GM23338 (cell line): ENCODE results near the gene PSMD8. TPM values are rescaled to one million over a fixed set of nuclear protein-coding genes. Genes with fewer than 3 reads are reported as not detected.

ENCODE experiments used
- ATAC-seq: fragments of 200-7000 bp; cut with Tn5 transposase; 3 replicates; pipeline ENCODE4 v1.9.1; 2020
- DNase-seq: peaks from one replicate; pipeline ENCODE4 v3.0.0-alpha.2; 2015; ENCODE audit warnings: low spot score
- H2AFZ ChIP-seq: fragments of 200-600 bp; sonication (generic); 2 replicates; pipeline ENCODE4 v1.8.0; 2016; ENCODE audit warnings: antibody characterized with exemption, mild to moderate bottlenecking, moderate library complexity
- H3F3A ChIP-seq: fragments of 200-600 bp; sonication (generic); replicated peaks from 2 replicates; pipeline ENCODE4 v1.8.0; 2017; ENCODE audit warnings: antibody characterized with exemption, mixed run types, low read depth
- H3K27ac ChIP-seq: fragments of 200-600 bp; sonication (generic); 2 replicates; pipeline ENCODE4 v1.6.1; 2016; ENCODE audit warnings: low read depth
- H3K27me3 ChIP-seq: fragments of 200-600 bp; sonication (generic); 2 replicates; pipeline ENCODE4 v1.8.0; 2016; ENCODE audit warnings: mild to moderate bottlenecking, mixed run types, moderate library complexity; ENCODE audit not compliant: insufficient read depth
- H3K36me3 ChIP-seq: fragments of 200-600 bp; sonication (generic); 2 replicates; pipeline ENCODE4 v1.8.0; 2016; ENCODE audit warnings: mild to moderate bottlenecking; ENCODE audit not compliant: insufficient read depth
- H3K4me1 ChIP-seq: fragments of 200-600 bp; sonication (generic); 2 replicates; pipeline ENCODE4 v1.8.0; 2016; ENCODE audit warnings: mild to moderate bottlenecking, moderate library complexity; ENCODE audit not compliant: insufficient read depth
- H3K4me2 ChIP-seq: fragments of 200-600 bp; sonication (generic); 2 replicates; pipeline ENCODE4 v1.7.1; 2017; ENCODE audit warnings: mixed run types
- H3K4me3 ChIP-seq: fragments of 200-600 bp; sonication (generic); 2 replicates; pipeline ENCODE4 v1.6.1; 2016; ENCODE audit warnings: mixed run types
- H3K79me2 ChIP-seq: fragments of 200-600 bp; sonication (generic); replicated peaks from 2 replicates; pipeline ENCODE4 v1.8.0; 2017; ENCODE audit warnings: mild to moderate bottlenecking; ENCODE audit not compliant: insufficient read depth
- H3K9me2 ChIP-seq: fragments of 200-600 bp; sonication (generic); 2 replicates; pipeline ENCODE4 v1.8.0; 2017; ENCODE audit not compliant: insufficient read depth
- H4K20me1 ChIP-seq: fragments of 200-600 bp; sonication (generic); replicated peaks from 2 replicates; pipeline ENCODE4 v1.8.0; 2017; ENCODE audit warnings: mild to moderate bottlenecking; ENCODE audit not compliant: insufficient read depth
- H3K27ac Mint-ChIP-seq: 2 replicates; pipeline ENCODE4 v1.8.0; 2020; ENCODE audit warnings: inconsistent platforms, mild to moderate bottlenecking, moderate library complexity, mixed read lengths
- H3K27me3 Mint-ChIP-seq: 3 replicates; pipeline ENCODE4 v1.8.0; 2022; ENCODE audit warnings: low read depth, mild to moderate bottlenecking, moderate library complexity, mixed read lengths, inconsistent platforms; ENCODE audit not compliant: insufficient read depth, poor library complexity
- H3K36me3 Mint-ChIP-seq: 3 replicates; pipeline ENCODE4 v1.8.0; 2021; ENCODE audit warnings: low read depth, mild to moderate bottlenecking, inconsistent platforms, moderate library complexity, mixed read lengths
- H3K4me1 Mint-ChIP-seq: 3 replicates; pipeline ENCODE4 v1.8.0; 2020; ENCODE audit warnings: mild to moderate bottlenecking, inconsistent platforms, mixed read lengths
- H3K4me3 Mint-ChIP-seq: 3 replicates; pipeline ENCODE4 v1.8.0; 2021; ENCODE audit warnings: moderate library complexity, mild to moderate bottlenecking, inconsistent platforms, mixed read lengths
- H3K9me3 Mint-ChIP-seq: 3 replicates; pipeline ENCODE4 v1.8.0; 2020; ENCODE audit warnings: moderate library complexity, mild to moderate bottlenecking, inconsistent platforms, mixed read lengths
- CREB1 ChIP-seq: fragments of 250-450 bp; sonication (Bioruptor Pico); IDR thresholded peaks from 2 replicates; pipeline ENCODE4 v1.5.0; 2020; ENCODE audit warnings: low read depth, mild to moderate bottlenecking, moderate library complexity
- EZH2 ChIP-seq: fragments of 200-600 bp; sonication (generic); IDR thresholded peaks from one replicate; pipeline ENCODE4 v1.8.0; 2017; ENCODE audit warnings: antibody characterized with exemption, mild to moderate bottlenecking, low read depth; ENCODE audit not compliant: unreplicated experiment
- EZH2phosphoT487 ChIP-seq: fragments of 200-600 bp; sonication (generic); IDR thresholded peaks from one replicate; pipeline ENCODE4 v1.8.1; 2018; ENCODE audit warnings: antibody characterized with exemption; ENCODE audit not compliant: unreplicated experiment
- JUNB ChIP-seq: IDR thresholded peaks from one replicate; pipeline ENCODE4 v1.6.1; 2016; ENCODE audit warnings: antibody characterized with exemption; ENCODE audit not compliant: unreplicated experiment
- NANOG ChIP-seq: IDR thresholded peaks from 2 replicates; pipeline ENCODE4 v1.6.1; 2016; ENCODE audit warnings: antibody characterized with exemption, borderline replicate concordance
- POLR2AphosphoS5 ChIP-seq: IDR thresholded peaks from 2 replicates; pipeline ENCODE4 v1.6.1; 2016; ENCODE audit warnings: antibody characterized with exemption, low read depth
- STAT1 ChIP-seq: IDR thresholded peaks from one replicate; pipeline ENCODE4 v1.6.1; 2016; ENCODE audit warnings: antibody characterized with exemption; ENCODE audit not compliant: unreplicated experiment
- ZNF114 ChIP-seq: fragments of 250-450 bp; sonication (Bioruptor Pico); IDR thresholded peaks from 2 replicates; pipeline ENCODE4 v1.5.0; 2020; ENCODE audit warnings: mild to moderate bottlenecking, moderate library complexity
- ZNF331 ChIP-seq: fragments of 250-450 bp; sonication (Bioruptor Pico); IDR thresholded peaks from 2 replicates; pipeline ENCODE4 v1.5.0; 2020; ENCODE audit warnings: low read depth, mild to moderate bottlenecking, moderate library complexity
- polyA plus RNA-seq: library from polyadenylated mRNA; unstranded; fragments of >200 nt; fragmentation: Nextera tagmentation; extraction: Ambion mirVana; gene quantifications from 2 replicates; pipeline ENCODE4 v1.2.1, GENCODE V29; 2016
- total RNA-seq: library from RNA; depleted of rRNA; stranded (reverse); fragments of >200 nt; shearing (Covaris generic); gene quantifications from 2 replicates; pipeline ENCODE4 v1.2.3, GENCODE V29; 2014
- TF ChIP-seq, protein P1 (sequence below), 2 experiments: fragments of 200-600 bp in 1 of 2; sonication (generic) in 1 of 2; conservative IDR thresholded peaks; 2 replicates each; pipeline versions ENCODE4 v1.5.1 to v1.6.1; 2016 to 2017; ENCODE audit warnings: antibody characterized with exemption in 2 of 2, low read depth in 2 of 2, mild to moderate bottlenecking in 2 of 2, moderate library complexity in 1 of 2
- TF ChIP-seq, protein P2 (sequence below): IDR thresholded peaks from one replicate; pipeline ENCODE4 v1.6.1; 2018; ENCODE audit warnings: antibody characterized with exemption; ENCODE audit not compliant: unreplicated experiment
- TF ChIP-seq, protein P3 (sequence below): fragments of 250-450 bp; sonication (Bioruptor Pico); IDR thresholded peaks from 2 replicates; pipeline ENCODE4 v1.5.0; 2020; ENCODE audit warnings: mild to moderate bottlenecking, moderate library complexity
- TF ChIP-seq, protein P4 (sequence below): IDR thresholded peaks from 2 replicates; pipeline ENCODE4 v1.6.1; 2016; ENCODE audit warnings: antibody characterized with exemption

The PSMD8 gene
- total and polyA plus RNA-seq, 2 experiments from 2014 or later = 129 to 241 TPM

DNA sequence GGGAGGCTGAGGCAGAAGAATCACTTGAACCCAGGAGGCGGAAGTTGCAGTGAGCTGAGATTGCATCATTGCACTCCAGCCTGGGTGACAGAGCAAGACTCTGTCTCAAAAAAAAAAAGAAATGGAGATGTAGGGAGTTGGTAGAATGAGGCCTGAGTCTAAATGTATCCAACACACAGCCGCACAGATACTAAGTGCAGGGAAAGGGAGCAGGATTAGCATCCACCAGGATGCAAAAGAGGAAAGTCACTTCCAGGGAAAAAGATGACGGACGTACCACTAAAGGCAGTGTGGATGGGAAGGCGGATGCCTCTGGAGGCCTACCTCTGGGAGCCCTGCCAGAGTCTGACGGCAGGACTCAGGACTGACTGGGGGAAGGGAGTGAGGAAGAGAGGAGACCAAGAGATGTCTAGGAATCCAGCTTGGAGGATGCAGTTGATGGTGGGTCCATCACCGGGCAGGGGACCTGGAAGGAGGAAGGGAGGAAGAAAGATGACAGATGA is 35.3 kb downstream of the PSMD8 start:
- Mint-ChIP-seq H3K36me3 (peaks cover 3% of the 10 kb centered on the region; the same call in 1 of the 3 replicates), H3K4me1 (no peaks in the 10 kb centered on the region; the same call in 2 of the 3 replicates), H3K27ac (no peak overlapping the region), H3K9me3 (no peaks in the 10 kb centered on the region), H3K27me3 (peaks cover 11% of the 10 kb centered on the region), H3K4me3 (no peak overlapping the region)
- DNase-seq (no peak), ATAC-seq (no peak)
- Histone ChIP-seq H3K4me1 (no peaks in the 10 kb centered on the region), H3K36me3 (no peaks in the 10 kb centered on the region), H3K79me2 (no peaks in the 10 kb centered on the region), H2AFZ (no peak overlapping the region), H3K27ac (no peak overlapping the region), H3K4me3 (no peak overlapping the region), H3K27me3 (no peaks in the 10 kb centered on the region), H4K20me1 (no peaks in the 10 kb centered on the region; the same call in 1 of the 2 replicates), H3F3A (no peaks in the 10 kb centered on the region), H3K9me2 (no peaks in the 10 kb centered on the region), H3K4me2 (no peak overlapping the region)
- TF ChIP-seq, protein P1, sequence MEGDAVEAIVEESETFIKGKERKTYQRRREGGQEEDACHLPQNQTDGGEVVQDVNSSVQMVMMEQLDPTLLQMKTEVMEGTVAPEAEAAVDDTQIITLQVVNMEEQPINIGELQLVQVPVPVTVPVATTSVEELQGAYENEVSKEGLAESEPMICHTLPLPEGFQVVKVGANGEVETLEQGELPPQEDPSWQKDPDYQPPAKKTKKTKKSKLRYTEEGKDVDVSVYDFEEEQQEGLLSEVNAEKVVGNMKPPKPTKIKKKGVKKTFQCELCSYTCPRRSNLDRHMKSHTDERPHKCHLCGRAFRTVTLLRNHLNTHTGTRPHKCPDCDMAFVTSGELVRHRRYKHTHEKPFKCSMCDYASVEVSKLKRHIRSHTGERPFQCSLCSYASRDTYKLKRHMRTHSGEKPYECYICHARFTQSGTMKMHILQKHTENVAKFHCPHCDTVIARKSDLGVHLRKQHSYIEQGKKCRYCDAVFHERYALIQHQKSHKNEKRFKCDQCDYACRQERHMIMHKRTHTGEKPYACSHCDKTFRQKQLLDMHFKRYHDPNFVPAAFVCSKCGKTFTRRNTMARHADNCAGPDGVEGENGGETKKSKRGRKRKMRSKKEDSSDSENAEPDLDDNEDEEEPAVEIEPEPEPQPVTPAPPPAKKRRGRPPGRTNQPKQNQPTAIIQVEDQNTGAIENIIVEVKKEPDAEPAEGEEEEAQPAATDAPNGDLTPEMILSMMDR (conservative IDR thresholded peaks at IDR 0.05; ENCODE audit: low read depth in 2 of 2) = no peak
- TF ChIP-seq, protein P2, sequence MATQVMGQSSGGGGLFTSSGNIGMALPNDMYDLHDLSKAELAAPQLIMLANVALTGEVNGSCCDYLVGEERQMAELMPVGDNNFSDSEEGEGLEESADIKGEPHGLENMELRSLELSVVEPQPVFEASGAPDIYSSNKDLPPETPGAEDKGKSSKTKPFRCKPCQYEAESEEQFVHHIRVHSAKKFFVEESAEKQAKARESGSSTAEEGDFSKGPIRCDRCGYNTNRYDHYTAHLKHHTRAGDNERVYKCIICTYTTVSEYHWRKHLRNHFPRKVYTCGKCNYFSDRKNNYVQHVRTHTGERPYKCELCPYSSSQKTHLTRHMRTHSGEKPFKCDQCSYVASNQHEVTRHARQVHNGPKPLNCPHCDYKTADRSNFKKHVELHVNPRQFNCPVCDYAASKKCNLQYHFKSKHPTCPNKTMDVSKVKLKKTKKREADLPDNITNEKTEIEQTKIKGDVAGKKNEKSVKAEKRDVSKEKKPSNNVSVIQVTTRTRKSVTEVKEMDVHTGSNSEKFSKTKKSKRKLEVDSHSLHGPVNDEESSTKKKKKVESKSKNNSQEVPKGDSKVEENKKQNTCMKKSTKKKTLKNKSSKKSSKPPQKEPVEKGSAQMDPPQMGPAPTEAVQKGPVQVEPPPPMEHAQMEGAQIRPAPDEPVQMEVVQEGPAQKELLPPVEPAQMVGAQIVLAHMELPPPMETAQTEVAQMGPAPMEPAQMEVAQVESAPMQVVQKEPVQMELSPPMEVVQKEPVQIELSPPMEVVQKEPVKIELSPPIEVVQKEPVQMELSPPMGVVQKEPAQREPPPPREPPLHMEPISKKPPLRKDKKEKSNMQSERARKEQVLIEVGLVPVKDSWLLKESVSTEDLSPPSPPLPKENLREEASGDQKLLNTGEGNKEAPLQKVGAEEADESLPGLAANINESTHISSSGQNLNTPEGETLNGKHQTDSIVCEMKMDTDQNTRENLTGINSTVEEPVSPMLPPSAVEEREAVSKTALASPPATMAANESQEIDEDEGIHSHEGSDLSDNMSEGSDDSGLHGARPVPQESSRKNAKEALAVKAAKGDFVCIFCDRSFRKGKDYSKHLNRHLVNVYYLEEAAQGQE = no peak
- no peak for TF ChIP-seq STAT1
- TF ChIP-seq ZNF114 (CRISPR knock-in tag) = no peak
- no peak for TF ChIP-seq ZNF331 (CRISPR knock-in tag)
- TF ChIP-seq CREB1 (CRISPR knock-in tag) = no peak
- TF ChIP-seq, protein P3, sequence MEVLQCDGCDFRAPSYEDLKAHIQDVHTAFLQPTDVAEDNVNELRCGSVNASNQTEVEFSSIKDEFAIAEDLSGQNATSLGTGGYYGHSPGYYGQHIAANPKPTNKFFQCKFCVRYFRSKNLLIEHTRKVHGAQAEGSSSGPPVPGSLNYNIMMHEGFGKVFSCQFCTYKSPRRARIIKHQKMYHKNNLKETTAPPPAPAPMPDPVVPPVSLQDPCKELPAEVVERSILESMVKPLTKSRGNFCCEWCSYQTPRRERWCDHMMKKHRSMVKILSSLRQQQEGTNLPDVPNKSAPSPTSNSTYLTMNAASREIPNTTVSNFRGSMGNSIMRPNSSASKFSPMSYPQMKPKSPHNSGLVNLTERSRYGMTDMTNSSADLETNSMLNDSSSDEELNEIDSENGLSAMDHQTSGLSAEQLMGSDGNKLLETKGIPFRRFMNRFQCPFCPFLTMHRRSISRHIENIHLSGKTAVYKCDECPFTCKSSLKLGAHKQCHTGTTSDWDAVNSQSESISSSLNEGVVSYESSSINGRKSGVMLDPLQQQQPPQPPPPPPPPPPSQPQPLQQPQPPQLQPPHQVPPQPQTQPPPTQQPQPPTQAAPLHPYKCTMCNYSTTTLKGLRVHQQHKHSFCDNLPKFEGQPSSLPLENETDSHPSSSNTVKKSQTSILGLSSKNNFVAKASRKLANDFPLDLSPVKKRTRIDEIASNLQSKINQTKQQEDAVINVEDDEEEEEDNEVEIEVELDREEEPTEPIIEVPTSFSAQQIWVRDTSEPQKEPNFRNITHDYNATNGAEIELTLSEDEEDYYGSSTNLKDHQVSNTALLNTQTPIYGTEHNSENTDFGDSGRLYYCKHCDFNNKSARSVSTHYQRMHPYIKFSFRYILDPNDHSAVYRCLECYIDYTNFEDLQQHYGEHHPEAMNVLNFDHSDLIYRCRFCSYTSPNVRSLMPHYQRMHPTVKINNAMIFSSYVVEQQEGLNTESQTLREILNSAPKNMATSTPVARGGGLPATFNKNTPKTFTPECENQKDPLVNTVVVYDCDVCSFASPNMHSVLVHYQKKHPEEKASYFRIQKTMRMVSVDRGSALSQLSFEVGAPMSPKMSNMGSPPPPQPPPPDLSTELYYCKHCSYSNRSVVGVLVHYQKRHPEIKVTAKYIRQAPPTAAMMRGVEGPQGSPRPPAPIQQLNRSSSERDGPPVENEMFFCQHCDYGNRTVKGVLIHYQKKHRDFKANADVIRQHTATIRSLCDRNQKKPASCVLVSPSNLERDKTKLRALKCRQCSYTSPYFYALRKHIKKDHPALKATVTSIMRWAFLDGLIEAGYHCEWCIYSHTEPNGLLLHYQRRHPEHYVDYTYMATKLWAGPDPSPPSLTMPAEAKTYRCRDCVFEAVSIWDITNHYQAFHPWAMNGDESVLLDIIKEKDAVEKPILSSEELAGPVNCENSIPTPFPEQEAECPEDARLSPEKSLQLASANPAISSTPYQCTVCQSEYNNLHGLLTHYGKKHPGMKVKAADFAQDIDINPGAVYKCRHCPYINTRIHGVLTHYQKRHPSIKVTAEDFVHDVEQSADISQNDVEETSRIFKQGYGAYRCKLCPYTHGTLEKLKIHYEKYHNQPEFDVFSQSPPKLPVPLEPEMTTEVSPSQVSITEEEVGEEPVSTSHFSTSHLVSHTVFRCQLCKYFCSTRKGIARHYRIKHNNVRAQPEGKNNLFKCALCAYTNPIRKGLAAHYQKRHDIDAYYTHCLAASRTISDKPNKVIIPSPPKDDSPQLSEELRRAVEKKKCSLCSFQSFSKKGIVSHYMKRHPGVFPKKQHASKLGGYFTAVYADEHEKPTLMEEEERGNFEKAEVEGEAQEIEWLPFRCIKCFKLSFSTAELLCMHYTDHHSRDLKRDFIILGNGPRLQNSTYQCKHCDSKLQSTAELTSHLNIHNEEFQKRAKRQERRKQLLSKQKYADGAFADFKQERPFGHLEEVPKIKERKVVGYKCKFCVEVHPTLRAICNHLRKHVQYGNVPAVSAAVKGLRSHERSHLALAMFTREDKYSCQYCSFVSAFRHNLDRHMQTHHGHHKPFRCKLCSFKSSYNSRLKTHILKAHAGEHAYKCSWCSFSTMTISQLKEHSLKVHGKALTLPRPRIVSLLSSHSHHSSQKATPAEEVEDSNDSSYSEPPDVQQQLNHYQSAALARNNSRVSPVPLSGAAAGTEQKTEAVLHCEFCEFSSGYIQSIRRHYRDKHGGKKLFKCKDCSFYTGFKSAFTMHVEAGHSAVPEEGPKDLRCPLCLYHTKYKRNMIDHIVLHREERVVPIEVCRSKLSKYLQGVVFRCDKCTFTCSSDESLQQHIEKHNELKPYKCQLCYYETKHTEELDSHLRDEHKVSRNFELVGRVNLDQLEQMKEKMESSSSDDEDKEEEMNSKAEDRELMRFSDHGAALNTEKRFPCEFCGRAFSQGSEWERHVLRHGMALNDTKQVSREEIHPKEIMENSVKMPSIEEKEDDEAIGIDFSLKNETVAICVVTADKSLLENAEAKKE (CRISPR knock-in tag) = no peak
- TF ChIP-seq JUNB = no peak
- no peak for TF ChIP-seq EZH2
- TF ChIP-seq, protein P4, sequence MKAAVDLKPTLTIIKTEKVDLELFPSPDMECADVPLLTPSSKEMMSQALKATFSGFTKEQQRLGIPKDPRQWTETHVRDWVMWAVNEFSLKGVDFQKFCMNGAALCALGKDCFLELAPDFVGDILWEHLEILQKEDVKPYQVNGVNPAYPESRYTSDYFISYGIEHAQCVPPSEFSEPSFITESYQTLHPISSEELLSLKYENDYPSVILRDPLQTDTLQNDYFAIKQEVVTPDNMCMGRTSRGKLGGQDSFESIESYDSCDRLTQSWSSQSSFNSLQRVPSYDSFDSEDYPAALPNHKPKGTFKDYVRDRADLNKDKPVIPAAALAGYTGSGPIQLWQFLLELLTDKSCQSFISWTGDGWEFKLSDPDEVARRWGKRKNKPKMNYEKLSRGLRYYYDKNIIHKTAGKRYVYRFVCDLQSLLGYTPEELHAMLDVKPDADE = no peak
- TF ChIP-seq EZH2phosphoT487 = no peak
- no peak for TF ChIP-seq NANOG
- no peak for TF ChIP-seq POLR2AphosphoS5
